ENCODE data around the gene MSL3B.

MSL3B gene

DNA sequence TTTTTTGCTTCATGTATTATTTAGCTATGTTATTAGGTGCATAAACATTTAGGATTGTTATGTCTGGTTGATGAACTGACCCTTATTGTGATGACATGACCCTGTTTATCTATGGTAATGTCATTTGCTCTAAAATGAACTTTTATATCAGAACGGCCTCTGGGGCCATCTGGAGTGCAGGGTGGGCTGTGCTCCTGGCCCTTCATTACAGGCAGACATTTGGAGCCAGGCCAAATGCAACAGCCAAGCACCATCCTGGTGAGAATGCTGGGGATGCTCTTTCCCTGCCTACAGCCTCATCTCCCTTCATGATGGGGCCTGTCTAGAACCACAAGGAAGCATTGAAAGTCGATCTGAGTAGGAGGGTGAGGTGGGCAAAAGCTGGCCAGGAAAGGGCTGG is 51.9 kb downstream of the MSL3B start:
- in situ Hi-C loops (cut with MboI; ENCODE audit: low pct_unique_long_range_greater_than_20kb, low sequenced_read_pairs, unreplicated experiment), result no loop called here
- DNase-seq (ENCODE audit: low spot score), result no peak
- TF ChIP-seq, protein P1, sequence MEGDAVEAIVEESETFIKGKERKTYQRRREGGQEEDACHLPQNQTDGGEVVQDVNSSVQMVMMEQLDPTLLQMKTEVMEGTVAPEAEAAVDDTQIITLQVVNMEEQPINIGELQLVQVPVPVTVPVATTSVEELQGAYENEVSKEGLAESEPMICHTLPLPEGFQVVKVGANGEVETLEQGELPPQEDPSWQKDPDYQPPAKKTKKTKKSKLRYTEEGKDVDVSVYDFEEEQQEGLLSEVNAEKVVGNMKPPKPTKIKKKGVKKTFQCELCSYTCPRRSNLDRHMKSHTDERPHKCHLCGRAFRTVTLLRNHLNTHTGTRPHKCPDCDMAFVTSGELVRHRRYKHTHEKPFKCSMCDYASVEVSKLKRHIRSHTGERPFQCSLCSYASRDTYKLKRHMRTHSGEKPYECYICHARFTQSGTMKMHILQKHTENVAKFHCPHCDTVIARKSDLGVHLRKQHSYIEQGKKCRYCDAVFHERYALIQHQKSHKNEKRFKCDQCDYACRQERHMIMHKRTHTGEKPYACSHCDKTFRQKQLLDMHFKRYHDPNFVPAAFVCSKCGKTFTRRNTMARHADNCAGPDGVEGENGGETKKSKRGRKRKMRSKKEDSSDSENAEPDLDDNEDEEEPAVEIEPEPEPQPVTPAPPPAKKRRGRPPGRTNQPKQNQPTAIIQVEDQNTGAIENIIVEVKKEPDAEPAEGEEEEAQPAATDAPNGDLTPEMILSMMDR (IDR thresholded peaks at IDR 0.05; ENCODE audit: extremely low read depth, insufficient read depth, missing control alignments), result no peak

DNA sequence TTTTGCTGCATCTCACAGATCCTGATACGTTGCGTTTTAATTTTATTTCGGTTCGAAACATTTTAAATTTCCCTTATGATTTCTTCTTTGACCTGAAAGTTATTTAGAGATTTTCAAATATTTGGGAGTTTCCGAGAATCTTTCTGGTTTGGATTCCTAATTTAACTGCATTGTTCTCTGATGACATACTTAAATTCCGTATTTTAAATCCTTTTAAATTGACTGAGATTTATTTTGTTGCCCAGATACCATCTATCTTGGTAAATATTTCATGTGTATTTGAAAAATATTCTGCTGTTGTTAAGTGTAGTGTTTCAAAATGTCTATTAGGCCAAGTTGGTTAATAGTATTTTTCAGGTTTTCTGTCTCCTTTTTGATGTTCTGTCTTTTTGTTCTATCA is 52.3 kb downstream of the MSL3B start:
- no peak for DNase-seq (ENCODE audit: low spot score)
- in situ Hi-C loops (cut with MboI; ENCODE audit: low pct_unique_long_range_greater_than_20kb, low sequenced_read_pairs, unreplicated experiment), result no loop called here
- TF ChIP-seq, protein P1 (IDR thresholded peaks at IDR 0.05; ENCODE audit: extremely low read depth, insufficient read depth, missing control alignments), result no peak

Measured in GM13977 (cell line).